NCI-H2171 (cell line): ENCODE data around the gene DMTF1.
"Not testable (repeated sequence)": the region's sequence is repeated elsewhere in the genome, so short reads cannot be mapped to it uniquely, and the experiment has no call there.

Source experiments
- DNase-seq: peaks from one replicate; lab custom pipeline; 2025; lab: John Stamatoyannopoulos, UW

Gene DMTF1

GRCh38 chr7:87152112-87152896, at the start of gene DMTF1:
DMTF1 (plus strand) TSS chr7:87152453; CDS start chr7:87164942, 12,489 bp downstream.
- DNase-seq, result peak; percentile 94

GRCh38 chr7:87105401-87105800, 46.9 kb upstream of the DMTF1 start:
- DNase-seq, result no peak

- DNase-seq, result no peak
Measured at GRCh38 chr7:87106974-87107612, 45.2 kb upstream of the DMTF1 start.

GRCh38 chr7:87107949-87108776, 44.1 kb upstream of the DMTF1 start:
- DNase-seq, result no peak

GRCh38 chr7:87110778-87111177, 41.5 kb upstream of the DMTF1 start:
- no peak for DNase-seq

- no peak for DNase-seq
Measured at GRCh38 chr7:87111877-87112276, 40.4 kb upstream of the DMTF1 start.

GRCh38 chr7:87113077-87113476, 39.2 kb upstream of the DMTF1 start:
- no peak for DNase-seq

GRCh38 chr7:87113904-87114303, 38.3 kb upstream of the DMTF1 start:
- DNase-seq, result not testable (repeated sequence)

- not testable (repeated sequence) for DNase-seq
Measured at GRCh38 chr7:87115772-87116171, 36.5 kb upstream of the DMTF1 start.

- DNase-seq, result no peak
Measured at GRCh38 chr7:87116315-87116714, 35.9 kb upstream of the DMTF1 start.

GRCh38 chr7:87119581-87119980, 32.7 kb upstream of the DMTF1 start:
- DNase-seq, result no peak

GRCh38 chr7:87123105-87123504, 29.1 kb upstream of the DMTF1 start:
- DNase-seq, result no peak

GRCh38 chr7:87127019-87127418, 25.2 kb upstream of the DMTF1 start:
- no peak for DNase-seq

GRCh38 chr7:87128861-87129267, 23.4 kb upstream of the DMTF1 start:
- no peak for DNase-seq

- DNase-seq, result no peak
Measured at GRCh38 chr7:87129332-87129731, 22.9 kb upstream of the DMTF1 start.

GRCh38 chr7:87129848-87130247, 22.4 kb upstream of the DMTF1 start:
- DNase-seq, result no peak

- DNase-seq, result no peak
Measured at GRCh38 chr7:87131771-87132170, 20.5 kb upstream of the DMTF1 start.

GRCh38 chr7:87137271-87137670, 15.0 kb upstream of the DMTF1 start:
- DNase-seq, result no peak

GRCh38 chr7:87139514-87139913, 12.7 kb upstream of the DMTF1 start:
- DNase-seq, result no peak

GRCh38 chr7:87140271-87140748, 11.9 kb upstream of the DMTF1 start:
- DNase-seq, result no peak

GRCh38 chr7:87144173-87144657, 8.0 kb upstream of the DMTF1 start:
- no peak for DNase-seq

- no peak for DNase-seq
Measured at GRCh38 chr7:87146740-87147386, 5.4 kb upstream of the DMTF1 start.
